Fibroblast of villous mesenchyme (primary cell): ENCODE data around the gene SLC22A23. TPM values are rescaled to one million over a fixed set of nuclear protein-coding genes. Genes with fewer than 3 reads are reported as not detected.
A peak's percentile ranks its signal among the peaks of the same experiment; 100 is the strongest.
"Not testable (repeated sequence)": the region's sequence is repeated elsewhere in the genome, so short reads cannot be mapped to it uniquely, and the experiment has no call there.

Source experiments
- DNase-seq: peaks from one replicate; pipeline ENCODE4 v3.0.0-alpha.2; 2010; ENCODE audit warnings: low read depth
- H3K4me3 ChIP-seq: 2 replicates; pipeline ENCODE4 v1.5.1; 2011; ENCODE audit warnings: low read depth, mild to moderate bottlenecking, low read length
- CTCF ChIP-seq: IDR thresholded peaks from 2 replicates; pipeline ENCODE4 v1.5.1; 2012; ENCODE audit warnings: low read depth, mild to moderate bottlenecking, low read length; ENCODE audit not compliant: insufficient read depth
- total RNA-seq: library from RNA; depleted of rRNA; stranded (reverse); fragments of >200 nt; gene quantifications from 2 replicates; pipeline ENCODE4 v1.2.3, GENCODE V29; 2012

The SLC22A23 gene
- total RNA-seq, 1 donor: 2.2 TPM

DNA sequence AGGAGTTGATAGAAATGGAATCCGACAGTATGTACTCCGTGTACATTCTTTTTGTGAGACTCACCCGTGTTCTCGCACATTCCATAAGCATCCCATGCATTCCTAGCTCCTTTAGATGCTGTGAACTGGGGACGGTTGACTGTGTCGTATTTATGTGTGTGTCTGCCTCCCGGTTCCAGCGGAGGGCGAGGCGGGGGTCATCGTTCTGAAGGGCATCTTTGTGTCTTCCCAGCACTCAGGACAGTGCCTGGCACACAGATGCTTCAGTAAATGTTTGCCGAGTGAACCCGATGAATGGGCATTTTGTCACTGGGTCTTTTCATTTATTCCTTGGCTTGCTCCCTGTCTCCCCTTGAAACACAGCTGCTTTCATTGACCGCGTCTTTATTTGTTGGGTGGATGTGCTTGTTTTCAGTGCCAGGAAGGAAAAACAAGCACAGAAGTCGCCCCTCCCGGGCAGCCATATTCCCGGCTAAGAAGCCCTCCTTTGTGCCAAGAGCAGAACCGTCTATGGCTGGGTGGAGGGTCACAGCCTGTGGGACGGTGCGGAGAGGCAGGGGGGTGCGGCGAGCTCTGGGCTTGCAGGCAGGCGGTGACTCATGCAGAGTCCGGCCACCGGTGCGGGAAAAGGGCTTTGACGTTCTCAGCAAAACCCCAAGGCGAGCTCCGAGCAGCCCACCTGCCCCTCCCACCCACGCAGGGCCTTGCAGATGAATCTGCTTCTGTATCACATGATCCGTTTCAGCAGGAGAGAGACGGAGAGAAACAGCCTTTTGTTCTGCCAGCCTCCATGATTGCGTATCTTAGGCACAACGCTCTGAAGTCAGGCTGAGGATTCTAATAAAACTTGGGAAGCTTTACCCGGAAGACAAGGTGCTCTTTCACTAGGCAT is 209.3 kb downstream of the SLC22A23 start:
- TF ChIP-seq CTCF: no peak
- DNase-seq: peak; percentile 91
- peak overlapping the region; percentile 45 for H3K4me3 ChIP-seq

DNA sequence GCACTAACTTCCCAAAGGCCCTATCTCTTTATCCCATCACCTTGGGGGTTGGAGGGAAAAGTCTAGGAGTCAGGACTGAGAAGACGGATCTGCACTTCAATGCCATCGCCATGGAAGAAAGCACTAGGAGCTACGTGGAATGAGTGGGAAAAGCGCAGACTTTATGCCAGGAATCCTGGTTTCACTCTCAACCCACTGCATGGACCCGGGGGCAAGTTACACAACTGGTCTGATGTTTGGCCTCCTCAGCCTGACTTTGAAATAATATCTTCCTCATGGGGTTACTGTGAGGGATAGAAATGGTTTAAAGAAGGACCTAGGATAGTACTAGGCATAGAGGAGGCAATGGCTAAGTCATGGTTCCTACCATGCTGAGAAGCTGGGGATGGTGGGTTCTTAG is 211.6 kb downstream of the SLC22A23 start:
- TF ChIP-seq CTCF: no peak

GRCh38 chr6:3244832-3245161 is 212.1 kb downstream of the SLC22A23 start:
- H3K4me3 ChIP-seq, DNase-seq: not testable (repeated sequence)

More for the DNA sequence above, 211.6 kb downstream of the SLC22A23 start:
- no peak overlapping the region for H3K4me3 ChIP-seq
- no peak for DNase-seq

GRCh38 chr6:3244003-3244831 is 212.6 kb downstream of the SLC22A23 start:
- no peak overlapping the region for H3K4me3 ChIP-seq

DNA sequence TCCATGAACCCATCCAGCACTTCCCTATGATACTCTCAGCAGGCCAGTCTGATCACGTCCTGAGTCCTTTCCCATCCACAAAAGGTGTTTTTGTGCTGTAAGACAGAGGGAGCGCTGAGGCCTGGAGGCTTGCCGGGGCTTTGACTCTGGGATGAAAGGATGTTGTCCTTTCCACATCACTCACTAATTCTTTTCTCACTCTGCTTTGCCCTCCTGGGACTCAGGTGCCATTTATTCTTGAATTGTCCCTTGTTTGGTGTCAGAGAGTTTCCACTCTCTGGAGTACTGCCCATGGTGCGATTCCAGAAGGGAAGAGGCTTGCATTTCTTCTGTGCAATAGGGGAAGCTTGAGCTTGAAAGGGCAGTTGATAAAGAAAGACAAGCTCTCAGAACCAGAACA is 214.1 kb downstream of the SLC22A23 start:
- no peak for DNase-seq
- H3K4me3 ChIP-seq: no peak overlapping the region
- no peak for TF ChIP-seq CTCF

More at GRCh38 chr6:3244003-3244831, 212.6 kb downstream of the SLC22A23 start:
- no peak for TF ChIP-seq CTCF
- DNase-seq: no peak

- DNase-seq, H3K4me3 ChIP-seq: not testable (repeated sequence)
Measured at GRCh38 chr6:3241745-3242144, 215.1 kb downstream of the SLC22A23 start.

DNA sequence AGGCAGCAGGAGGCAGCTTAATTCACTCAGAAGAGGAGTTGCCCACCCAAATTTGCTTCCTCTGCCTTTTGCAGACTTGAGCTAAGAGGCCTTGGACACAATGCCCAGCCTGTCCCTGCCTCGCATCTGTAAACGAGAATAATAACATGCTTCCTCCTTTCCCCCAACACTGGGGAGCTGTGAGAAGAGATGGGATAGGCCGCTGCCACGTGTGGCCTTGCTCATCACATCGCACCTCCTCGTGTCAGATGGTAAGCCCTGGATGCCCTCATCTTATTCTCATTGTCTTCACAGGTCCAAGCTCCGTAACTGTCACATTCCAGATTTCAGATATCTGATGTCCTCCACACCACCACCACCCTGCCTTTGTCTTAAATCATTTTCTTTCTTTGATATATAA is 216.3 kb downstream of the SLC22A23 start:
- no peak for DNase-seq
- no peak overlapping the region for H3K4me3 ChIP-seq
- no peak for TF ChIP-seq CTCF
